GM04503 (cell line): ENCODE data around the gene B4GALT3.

ENCODE experiments used
- DNase-seq: peaks from one replicate; pipeline ENCODE4 v3.0.0-alpha.2; 2012; ENCODE audit warnings: low read depth

Gene B4GALT3

DNA sequence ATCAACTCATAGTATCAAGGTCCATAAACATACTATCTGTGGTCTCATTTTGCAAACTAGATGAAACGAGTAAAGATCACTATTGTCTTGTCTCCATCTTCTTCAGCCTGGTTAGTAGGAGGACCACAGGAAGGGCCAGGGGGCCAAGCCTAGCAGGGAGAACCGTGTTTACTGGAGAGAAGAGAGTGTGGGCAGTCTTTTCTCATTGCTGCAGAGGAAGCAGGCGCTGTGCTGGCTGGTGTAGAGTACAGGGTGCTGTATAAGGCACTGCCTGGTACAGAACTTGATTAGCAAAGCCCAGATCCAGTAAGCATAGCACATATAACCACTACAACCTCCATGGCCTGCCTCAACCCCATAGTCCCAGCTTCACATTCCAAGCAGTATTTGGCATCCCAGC, 10.0 kb upstream of the B4GALT3 start:
- DNase-seq, result no peak

DNA sequence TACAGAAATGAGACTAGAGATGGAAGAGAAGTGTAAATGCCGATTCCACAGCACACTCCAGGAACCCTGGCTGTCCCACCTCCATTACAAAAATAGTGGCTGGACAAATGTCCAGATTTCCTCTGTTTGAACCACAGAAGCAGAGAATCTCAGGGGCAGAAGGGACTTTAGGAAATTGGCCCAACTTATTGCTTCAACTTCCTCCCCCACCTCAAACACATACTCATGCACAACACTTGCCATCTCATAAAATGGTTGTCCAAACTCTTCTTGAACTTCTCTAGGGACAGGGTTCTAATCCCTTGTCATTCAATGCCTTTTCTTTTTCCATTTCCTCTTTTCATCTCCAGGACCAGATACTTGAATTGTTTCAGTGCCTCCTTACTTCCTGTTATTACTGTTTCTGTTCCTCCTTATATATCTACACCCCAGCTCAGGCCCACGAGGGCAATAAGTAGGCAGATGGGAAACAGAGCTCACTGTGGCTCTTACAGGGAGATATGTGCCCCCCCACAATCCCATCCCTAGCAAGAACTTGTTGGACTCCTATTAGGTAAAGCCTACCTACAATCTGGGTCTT, 8.5 kb upstream of the B4GALT3 start:
- DNase-seq, result no peak

DNA sequence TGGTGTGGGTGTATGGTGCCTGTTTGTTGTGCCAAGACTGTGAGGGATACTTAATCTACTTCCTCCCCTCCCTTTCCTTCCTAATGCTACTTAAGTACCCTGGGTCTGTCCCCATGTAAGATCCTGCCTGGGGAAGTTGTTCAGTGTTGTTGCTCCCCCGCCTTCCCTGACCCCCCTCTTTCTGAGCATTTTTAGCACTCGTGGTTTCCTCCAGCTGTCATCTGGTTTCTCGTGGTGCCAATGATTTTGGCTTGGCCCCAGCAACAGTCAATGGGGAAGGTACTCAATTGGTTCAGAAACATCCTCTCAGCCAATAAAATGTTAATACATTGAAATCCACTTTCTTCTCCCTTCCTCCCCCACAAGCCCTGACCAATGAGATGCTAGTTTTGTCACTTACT, 8.0 kb upstream of the B4GALT3 start:
- peak; percentile 72 for DNase-seq

DNA sequence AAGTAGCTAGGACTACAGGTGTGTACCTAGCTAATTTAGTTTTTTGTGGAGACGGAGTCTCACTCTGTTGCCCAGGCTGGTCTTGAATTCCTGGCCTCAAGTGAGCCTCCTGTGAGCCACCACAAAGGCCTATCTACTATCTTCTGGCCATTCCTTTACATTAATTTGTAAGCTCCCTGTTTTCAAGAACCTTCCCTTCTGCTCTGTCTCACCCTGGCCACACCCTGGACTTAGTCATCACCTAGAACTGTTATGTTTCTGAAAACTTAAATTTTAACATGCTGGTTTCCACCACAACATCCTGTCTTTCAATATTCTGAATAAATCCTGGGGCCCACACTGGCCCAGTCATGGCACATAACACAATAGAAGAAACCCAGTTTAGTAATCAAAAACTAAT, 4.9 kb upstream of the B4GALT3 start:
- no peak for DNase-seq

DNA sequence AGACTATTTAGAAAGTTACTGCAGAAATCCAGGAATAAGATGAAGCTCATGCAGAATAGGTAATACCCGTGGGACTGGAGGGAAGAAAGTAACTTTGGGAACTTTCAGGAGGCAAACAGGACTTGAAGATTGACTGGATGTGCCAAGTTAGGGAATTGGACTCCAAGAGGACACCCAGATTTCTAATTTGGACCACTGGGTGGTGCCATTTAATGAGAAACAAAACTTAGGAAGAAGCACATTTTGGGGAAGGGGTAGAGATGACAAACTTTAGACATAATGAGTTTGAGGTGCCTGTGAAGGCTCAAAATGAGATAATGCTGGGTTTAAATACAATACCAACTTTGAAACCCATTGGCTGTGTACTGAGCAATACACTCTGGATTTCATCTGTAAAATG, 3.3 kb upstream of the B4GALT3 start:
- no peak for DNase-seq

DNA sequence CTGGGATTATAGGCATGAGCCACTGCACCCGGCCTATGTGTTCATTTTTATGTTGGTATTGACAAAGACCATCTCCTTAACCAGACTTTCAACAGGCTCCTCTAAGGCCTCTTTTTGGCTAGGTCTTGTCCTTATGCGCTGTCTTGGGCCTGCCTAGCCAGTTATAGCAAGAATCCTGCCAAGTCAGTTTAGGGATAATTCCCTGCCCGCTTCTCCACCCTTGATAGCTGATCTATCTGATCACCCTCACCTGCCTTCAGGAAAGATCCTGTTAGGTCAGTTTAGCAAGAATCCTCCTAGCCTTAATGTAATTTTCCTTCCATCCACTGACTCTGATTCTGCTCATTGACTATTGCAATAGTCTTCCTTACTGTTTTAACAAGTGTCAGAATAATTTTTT, 2.4 kb upstream of the B4GALT3 start:
- DNase-seq, result no peak

DNA sequence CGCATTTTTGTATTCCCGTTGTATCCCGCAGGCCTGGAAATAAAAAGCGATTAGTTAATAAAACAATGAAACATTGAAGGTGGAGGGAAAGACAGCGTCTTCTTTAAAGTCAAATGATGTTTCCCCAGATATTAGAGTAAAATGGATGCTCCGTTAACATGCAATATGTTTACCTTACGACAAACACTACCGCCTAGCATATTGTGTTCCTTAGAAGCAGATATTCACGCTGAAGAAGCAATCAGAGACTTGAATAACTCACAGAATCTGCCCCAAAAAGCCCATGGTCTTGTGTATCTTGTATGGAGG, 583 bp upstream of the B4GALT3 start:
- DNase-seq, result no peak

DNA sequence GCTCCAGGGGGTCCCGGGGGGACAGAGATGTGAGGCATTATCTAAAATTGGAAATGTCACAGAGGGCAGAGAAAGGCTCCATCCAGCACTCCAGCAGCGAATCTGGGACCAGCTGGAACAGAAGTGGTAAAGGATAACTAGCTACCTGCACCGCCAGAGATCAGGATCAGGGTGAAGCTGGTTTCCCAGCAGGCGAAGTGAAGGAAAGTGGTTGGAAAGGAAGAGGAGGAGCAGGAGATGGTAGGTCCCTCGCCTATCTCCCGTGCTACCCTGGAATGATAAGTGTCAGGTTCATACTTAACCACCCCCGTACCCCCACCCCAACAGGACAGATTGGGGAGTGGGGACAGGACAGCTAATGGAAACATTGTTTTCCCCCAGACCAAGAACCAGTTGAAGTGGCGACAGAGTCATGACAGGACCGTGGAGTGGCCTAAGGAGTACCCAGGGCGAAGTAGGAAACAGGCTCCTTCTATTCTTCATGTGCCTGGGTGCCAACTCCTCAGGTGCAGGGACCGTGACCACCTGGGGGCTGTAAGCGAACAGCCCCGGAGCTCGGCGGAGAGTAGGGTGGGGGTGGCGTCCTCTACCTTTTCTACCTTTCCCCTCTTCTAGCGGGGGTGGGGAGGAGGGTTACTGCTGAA, 717 bp downstream of the B4GALT3 start:
- no peak for DNase-seq

DNA sequence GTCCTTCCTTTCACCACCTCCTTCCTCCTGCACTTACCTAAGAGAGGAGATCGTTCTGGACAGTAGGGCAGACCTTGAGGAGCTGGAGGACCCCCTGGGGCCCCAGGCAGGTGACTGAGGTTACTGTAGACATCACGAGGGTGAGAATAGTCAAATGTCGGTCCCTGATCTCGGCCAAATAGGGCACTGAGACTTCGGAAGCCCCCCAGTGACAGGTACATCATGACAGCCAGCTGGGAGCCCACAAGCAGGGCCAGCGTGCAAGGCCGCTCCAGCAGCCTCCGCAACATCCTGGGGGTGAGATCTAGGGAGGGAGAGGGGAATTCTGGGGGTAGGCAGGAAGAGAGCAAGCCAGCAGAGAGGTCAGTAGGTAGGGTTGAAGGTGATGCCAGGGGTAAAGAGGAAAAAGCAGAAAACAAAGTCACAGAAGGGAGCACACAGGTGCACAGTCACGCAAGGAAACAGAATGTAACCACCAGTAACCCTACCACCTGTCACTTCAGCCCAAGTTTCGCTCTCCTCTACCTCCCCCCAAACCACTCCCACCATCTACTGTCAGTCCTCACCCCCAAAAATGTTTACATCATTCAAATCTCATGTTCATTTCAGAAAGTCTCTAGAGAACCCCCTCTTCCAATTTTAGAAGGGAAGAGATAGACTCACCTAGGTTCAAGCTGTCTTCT, 1.4 kb downstream of the B4GALT3 start:
- no peak for DNase-seq

DNA sequence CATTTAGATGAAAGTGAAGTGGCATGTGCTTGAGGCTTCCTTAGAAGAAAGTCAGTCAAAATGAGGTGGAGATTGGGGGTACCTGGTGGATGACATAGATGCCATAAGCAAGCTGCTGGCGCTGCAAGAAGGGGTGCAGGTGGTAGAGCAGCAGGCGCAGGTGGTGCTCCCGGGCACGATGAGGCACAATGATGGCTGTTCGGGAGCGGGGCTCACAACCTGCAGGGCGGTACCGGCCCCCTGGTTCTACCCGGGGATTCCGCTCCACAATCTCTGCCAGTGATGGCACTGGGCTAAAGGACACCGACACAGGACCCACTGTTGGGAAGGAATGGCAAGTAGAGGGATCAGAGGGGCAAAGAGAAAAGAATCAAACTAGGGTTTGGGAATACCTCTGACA, 2.4 kb downstream of the B4GALT3 start:
- no peak for DNase-seq

DNA sequence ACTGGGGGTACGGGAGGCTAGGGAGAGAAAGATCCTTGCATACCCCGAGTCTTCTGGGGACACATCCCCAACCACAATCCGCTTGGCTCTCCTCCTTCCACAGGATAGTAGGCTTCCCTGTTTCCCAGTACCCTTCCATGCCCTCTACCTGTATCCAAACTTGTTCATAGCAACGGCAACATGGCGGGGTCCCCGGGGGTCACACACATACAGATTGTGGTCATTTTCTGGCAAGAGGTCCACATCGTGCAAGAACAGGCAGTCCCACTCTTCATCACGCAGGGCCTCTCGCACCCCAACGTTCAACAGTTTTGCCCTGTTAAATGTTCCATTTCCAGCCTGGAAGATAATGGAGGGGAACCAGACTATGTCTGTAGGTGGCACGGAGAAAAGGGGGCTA, 3.6 kb downstream of the B4GALT3 start:
- no peak for DNase-seq

DNA sequence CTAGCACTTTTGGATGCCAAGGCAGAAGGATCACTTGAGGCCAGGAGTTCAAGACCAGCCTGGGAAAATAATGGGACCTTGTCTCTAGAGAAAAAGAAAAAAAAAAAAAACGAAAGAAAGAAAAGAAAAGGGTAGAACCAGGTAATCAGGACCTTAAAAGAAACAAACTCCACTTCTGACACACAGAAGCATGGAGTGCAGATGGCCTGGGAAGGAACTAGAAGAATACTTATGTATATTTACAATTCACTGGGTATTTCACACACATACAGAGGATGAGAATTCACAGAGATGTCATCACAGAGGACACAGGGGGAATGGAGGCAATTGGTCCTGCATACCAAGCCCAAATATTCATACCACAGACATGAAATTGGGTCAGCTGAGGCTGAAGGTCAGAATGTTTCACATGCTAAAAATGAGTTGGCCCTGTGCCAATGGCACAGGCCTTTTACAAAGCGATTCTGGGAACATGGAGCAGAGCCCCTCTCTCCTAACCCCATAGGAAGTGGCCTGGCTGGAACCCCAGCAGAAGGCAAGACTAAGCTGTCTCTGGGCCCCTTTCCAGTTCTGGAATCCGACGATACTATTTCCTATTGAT, 4.4 kb downstream of the B4GALT3 start:
- DNase-seq, result peak; percentile 96

DNA sequence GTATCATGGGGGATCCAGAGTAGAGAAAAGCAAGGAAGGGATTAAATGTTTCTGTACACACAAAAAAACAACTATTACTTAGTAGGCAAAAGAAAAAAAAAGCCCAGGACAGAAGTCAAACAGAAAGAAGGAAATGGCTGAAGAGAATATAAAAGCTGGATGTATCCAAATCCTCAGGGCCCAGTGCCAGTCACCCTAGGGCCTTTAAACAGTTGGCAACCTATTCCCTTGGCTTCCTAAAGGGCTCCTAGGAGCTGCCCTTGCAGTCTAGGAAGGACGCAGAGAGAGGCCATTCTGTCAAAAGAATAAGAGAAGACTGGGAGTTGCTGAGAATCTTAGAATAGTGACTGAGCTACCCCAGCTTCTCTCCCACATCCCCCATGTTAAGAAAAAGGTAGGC, 5.0 kb downstream of the B4GALT3 start:
- DNase-seq, result no peak

DNA sequence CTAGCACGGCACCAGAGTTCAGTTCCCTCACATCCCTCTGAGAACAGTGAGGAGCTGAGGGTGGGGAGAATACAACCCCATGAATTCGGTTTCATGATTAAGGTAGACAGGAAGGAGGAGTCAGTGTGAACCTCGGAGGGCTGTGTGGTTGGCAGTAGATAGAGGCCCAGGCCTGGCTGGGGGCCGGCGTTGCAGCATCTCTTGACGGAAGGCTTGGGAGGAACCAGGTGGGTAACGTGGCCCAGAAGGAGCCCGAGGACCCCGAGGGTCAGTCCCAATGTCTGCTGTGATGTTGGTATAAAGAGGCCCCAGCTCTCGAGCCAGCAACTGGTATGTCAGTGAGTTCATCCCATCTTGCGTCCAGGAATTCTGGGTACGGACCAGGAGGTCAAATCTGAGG, 5.6 kb downstream of the B4GALT3 start:
- no peak for DNase-seq

DNA sequence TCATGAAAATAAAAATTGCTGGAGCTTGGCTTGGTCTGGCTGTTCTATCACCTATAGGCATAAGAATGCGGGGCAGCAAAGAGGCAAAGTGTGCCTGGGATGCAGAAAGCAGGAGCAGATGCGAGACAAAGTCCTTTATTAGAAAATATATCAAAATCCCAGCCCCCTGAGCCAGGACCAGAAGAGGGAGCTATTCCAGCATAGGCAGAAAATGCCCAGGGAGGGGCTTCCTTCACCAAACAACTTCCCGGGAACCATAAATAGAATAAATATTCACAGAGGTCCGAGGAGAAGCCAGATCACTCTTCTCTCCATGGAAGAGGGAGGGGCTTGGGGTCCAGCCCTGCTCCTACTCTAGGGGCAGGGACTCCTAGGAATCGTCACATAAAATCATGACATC, 6.1 kb downstream of the B4GALT3 start:
- no peak for DNase-seq

DNA sequence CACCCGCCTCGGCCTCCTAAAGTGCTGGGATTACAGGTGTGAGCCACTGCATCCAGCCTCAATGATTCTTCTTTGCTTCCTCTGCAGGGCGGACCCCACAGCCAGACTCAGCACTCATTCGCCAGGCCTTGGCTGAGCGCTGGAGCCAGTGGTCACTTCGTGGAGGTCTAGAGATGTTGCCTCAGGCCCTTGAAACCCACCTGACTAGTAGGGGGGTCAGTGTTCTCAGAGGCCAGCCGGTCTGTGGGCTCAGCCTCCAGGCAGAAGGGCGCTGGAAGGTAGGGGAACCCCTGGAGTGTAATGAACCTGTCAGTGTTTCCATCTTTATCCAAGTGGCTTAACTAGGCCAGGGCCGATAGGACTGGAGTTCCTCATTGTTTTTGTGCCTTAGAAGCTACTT, 8.4 kb downstream of the B4GALT3 start:
- DNase-seq, result no peak

DNA sequence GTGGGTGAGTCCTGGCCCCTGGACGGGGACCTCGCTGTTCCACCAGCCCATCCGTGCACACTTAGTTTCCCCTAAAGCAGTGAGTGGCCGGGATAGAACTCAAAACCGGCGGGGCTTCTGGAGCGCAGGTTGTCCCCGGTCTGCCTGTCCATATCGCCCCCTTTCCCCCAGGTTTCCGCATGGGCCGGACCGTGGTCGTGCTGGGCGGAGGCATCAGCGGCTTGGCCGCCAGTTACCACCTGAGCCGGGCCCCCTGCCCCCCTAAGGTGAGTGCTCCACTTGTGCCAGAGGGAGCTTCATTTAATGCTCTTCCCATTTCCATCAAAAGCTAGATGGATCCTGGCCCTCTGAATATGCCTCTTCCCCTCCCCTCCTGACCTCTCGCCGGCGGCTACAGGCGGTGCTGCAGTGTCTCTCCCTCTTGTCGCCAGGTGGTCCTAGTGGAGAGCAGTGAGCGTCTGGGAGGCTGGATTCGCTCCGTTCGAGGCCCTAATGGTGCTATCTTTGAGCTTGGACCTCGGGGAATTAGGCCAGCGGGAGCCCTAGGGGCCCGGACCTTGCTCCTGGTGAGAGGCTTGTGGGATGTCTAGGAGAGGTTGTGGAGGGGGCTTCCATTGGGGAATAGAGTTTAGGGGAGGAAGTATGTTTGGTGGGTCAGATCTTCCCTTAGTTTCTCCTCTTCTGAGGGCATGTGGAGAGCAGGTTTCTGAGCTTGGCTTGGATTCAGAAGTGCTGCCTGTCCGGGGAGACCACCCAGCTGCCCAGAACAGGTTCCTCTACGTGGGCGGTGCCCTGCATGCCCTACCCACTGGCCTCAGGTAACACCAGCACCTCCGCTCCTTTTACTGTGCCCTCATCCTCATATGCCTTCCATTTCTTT, 10.4 kb downstream of the B4GALT3 start:
- DNase-seq, result no peak

DNA sequence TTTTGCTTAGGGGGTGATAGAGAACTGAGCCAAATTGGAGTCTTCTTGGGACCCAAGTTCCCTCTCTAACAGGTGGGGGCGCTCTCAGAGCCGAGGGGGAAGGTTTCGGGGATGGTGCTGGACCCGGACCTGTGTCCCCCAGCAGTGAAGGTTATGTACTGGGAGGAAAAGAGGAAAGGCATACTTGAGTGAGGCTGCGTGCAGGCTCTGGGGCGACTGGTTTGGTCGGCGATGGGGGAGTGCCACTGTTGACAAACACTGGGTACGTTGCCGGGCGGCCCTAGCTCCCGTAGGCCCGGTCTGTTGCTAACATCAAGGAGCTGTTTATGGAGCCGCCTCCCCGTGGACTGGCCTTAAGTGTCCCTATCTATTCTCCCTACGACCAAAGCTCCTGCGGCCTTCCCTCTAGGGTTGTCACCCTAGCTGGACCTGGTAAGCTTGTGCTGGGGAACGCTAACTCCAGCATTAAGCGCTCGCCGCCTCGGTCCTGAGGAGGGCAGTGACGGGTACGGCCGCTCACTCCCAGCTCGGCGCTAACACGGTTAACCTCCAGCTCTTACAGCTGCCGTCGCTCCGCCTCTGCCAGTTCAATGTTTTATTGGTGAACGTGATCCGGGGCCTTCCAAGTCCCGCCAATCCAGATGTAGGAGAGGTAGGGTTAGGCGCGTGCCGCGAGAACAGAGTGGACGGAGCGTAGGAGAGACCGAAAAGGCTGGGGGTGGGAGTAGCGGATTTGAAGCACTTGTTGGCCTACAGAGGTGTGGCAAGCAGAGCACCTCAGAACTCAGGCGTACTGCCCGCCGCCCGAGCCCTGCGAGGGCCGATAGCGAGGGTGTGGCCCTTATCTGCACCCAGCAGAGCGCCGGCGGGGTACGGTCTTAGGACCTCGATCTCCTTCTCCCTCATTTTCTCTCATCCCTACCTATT, 11.3 kb downstream of the B4GALT3 start, which contains the start of gene PPOX:
Gene PPOX, plus strand, starts transcription at position 685 of the 927 bp plus-strand sequence. CDS start 422 bp downstream, outside the sequence.
- DNase-seq, result peak; percentile 94

DNA sequence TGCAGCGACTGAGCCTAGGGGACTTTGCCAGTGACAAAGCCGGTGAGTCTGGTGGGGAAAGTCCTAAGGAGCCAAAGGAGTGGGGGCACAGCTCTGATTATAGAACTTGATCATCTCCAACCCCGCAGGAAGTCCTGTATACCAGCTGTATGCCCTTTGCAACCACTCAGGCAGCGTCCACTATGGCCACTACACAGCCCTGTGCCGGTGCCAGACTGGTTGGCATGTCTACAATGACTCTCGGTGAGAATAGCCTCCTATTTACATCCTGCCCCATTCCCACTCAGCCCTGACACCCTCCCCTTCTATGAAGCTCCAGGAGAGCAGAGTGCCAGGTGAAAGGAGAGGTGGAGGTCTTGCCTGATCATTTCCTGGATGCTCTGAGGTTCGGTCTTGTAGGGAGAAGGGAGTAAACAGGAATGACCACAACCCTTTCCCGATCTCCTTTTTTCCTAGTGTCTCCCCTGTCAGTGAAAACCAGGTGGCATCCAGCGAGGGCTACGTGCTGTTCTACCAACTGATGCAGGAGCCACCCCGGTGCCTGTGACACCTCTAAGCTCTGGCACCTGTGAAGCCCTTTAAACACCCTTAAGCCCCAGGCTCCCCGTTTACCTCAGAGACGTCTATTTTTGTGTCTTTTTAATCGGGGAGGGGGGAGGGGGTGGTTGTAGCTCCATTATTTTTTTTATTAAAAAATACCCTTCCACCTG, 12.3 kb downstream of the B4GALT3 start:
- no peak for DNase-seq

DNA sequence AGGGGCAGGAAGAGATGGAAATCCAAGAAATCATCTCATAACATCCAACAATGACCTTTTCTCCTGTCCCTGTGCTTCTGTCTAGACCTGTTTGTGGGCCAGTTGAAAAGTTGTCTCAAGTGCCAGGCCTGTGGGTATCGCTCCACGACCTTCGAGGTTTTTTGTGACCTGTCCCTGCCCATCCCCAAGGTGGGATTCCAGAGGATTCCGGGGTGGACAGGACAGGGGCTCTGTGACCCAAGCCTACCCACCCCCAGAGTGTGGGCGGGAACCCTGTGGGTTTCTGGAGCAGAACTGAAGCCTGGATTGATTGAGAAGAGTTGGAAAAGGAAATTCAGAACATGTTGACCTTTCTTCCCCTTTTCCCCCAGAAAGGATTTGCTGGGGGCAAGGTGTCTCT, 13.5 kb downstream of the B4GALT3 start:
- DNase-seq, result no peak

DNA sequence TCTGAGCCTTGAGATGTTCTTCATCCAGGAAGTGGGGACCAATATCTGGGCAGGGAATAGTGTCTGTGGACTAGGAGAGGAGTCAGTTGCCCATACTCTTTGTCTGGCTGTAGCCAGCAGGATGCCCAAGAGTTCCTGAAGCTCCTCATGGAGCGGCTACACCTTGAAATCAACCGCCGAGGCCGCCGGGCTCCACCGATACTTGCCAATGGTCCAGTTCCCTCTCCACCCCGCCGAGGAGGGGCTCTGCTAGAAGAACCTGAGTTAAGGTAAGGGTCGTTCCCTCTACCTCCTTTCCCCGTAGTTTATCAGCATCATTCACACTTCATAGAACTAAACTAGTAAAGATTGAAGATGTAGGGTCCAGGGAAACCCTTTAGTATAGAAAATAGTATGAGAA, 14.5 kb downstream of the B4GALT3 start:
- no peak for DNase-seq
